NOMO-1 (cell line): ENCODE measurements around the gene SYT1.
"Not testable (repeated sequence)": the region's sequence is repeated elsewhere in the genome, so short reads cannot be mapped to it uniquely, and the experiment has no call there.

Source experiments
- DNase-seq, 2 experiments: peaks; one replicate each; lab custom pipeline; 2025; ENCODE audit not compliant: unreplicated experiment in 2 of 2; lab: John Stamatoyannopoulos, UW

Gene SYT1

GRCh38 chr12:79423560-79423959, 559.0 kb downstream of the SYT1 start:
- DNase-seq: no peak

DNA sequence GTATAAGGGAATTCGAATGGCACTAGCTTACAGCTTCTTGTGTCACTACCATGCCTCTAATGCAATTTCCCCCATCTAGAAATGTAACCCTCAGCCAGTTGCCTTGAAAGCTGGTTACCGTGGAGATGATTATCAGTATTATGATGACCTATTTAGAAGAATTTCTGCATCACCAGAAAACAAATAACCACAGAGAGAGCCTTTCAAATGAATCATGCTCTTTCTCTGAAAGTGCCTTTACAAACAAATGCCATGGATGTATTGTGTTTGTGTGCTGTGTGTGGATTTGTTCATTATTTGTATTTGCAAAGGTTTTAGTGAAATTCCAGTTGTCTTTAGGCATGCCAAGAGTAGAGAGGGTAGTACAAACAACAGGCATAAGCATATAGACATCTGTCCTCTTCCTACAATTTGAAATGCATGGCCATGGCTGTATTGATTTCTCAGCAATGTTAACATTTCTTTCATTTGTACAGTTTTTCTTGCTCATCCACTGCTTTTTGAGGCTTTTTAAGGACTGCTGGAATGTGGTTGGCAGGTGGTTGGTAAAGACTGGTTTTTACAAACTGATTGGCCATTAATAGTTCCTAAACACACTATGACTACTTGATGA, 559.6 kb downstream of the SYT1 start:
- DNase-seq: no peak

- DNase-seq: no peak
Observed at GRCh38 chr12:79426121-79426520, 561.5 kb downstream of the SYT1 start.

DNA sequence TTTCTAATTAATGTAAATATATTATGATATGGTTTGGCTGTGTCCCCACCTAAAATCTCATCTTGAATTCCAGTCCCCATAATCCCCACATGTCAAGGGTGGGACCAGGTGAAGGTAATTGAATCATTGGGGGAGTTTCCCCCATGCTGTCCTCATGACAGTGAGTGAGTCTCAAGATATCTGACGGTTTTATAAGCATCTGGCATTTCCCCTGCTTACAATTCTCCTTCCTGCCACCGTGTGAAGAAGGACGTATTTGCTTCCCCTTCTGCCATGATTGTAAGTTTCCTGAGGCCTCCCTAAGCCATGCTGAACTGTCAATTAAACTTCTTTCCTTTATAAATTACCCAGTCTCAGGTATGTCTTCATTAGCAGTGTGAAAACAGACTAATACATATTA, 562.2 kb downstream of the SYT1 start:
- DNase-seq: not testable (repeated sequence)

DNA sequence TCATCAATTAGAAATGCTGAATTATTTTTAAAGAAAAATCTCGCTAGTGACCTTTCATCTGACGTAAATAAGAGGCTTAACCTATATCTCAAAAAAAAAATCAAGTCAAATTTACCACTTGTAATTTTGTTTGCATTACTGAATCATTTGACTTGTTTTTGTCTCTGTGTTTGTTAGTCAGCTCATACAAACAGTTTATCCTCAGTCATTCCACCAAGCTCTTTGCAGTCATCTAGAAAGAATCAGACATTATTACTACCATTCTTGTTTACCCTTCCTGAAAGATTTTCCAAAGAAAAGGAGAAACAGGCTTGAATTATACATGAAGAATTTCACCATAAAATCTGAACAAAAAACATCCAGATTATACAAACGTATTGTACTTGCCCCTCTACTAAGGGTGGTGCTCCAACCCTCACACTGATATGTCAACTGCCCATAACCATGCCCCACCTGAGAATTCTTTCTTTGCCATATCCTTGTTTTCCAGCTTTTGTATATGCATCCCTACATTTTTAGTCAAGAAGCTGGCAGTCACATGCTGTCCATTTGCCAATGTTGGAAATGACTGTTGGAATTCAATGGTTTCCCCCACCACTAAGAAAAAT, 569.0 kb downstream of the SYT1 start:
- DNase-seq: no peak

- DNase-seq: no peak
Observed at GRCh38 chr12:79434561-79434960, 570.0 kb downstream of the SYT1 start.

GRCh38 chr12:79435742-79436141, 571.2 kb downstream of the SYT1 start:
- no peak for DNase-seq

- no peak for DNase-seq
Observed at GRCh38 chr12:79438480-79439174, 574.1 kb downstream of the SYT1 start.

GRCh38 chr12:79439175-79439825, 574.7 kb downstream of the SYT1 start:
- DNase-seq: no peak

DNA sequence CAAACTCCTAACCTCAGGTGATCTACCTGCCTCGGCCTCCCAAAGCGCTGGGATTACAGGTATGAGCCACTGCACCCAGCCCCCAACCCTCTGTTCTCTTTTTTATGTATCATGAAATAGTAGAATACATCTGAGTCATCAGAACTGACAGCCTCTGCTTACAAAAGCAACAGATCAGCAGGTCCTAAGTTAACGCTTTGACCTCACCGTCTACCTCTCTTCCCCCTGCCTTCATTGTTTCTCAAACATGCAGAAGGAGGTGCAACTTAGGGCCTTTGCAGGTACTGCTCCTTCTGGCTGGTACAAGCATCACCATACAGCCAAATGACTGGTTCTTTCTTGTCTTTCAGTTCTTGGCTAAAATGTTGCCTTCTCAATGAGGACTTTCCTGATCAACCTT, 577.0 kb downstream of the SYT1 start:
- no peak for DNase-seq

DNA sequence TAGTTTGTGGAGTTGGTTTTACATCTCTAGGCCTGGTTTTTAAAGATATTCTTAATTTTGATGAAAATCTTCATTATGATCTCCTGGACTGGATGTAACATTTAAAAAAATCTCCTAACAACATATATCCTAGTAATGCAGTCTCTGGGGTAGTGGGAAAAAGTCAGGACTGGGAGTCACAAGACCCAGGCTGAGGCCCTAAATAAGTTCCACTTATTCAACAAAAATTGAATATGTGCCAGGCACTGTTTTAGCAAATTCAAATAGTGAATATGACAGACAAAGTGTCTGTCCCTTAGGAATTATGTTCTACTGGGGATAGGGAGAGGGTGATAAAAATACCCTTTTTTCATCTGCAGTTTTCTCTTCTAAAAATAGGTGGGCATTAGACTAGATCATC, 577.8 kb downstream of the SYT1 start:
- DNase-seq: no peak

DNA sequence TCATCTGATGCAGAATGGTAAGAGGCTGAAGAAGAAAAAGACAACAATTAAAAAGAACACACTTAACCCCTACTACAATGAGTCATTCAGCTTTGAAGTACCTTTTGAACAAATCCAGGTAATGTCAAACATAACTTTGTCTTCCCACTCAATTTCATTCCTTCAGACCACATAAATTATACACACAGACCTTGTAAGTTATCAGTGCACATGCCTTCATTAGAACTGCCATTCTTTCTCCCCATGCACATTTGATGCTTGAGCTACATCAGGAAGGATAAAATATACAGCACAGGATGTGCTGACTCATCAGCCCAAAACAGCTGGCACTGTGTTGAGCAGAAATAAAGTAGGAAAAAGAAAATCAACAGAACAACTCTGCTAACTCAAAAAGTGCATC, 579.5 kb downstream of the SYT1 start:
- no peak for DNase-seq

GRCh38 chr12:79448816-79449215, 584.2 kb downstream of the SYT1 start:
- no peak for DNase-seq

DNA sequence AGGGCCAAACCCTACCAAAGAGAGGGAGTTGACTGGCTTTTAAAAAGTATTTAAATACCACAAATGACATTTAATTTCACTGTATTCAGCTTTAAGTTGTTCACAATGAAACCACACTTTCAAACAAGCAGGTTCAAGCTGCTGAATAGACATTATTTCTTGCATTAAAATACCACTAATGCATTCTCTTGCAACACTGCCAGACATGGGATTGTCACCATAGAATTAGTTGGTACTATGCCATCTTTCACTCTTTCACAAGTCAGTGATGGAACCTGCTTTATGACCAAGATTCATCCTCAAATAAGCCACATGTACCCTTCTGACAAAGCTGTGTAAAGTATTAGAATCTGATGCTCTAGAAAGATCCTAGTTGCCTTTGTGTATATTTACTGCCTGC, 586.8 kb downstream of the SYT1 start:
- no peak for DNase-seq

DNA sequence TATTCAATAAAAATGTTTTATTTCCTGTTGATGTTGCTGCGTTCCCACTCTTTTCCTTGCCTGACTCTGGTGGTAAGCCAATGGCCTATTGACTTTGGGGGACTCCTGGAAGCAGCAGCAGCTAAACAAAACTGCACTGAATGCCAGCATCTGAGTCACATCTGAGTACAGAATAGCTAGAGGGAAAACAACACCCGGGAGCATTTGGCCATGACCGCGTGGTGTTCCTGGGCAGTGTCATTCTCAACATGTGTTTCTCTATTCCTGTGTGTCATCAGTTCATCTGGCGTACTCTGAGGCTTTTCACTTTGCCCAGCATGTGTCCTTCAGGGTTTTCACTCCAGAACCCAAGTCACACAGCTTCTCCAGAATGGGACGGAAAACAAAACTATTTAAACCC, 587.4 kb downstream of the SYT1 start:
- no peak for DNase-seq

GRCh38 chr12:79452906-79453305, 588.3 kb downstream of the SYT1 start:
- DNase-seq: peak; percentile 24 to 45

- DNase-seq: no peak
Observed at GRCh38 chr12:79453820-79454219, 589.2 kb downstream of the SYT1 start.

GRCh38 chr12:79454338-79454843, 589.8 kb downstream of the SYT1 start:
- DNase-seq: no peak

DNA sequence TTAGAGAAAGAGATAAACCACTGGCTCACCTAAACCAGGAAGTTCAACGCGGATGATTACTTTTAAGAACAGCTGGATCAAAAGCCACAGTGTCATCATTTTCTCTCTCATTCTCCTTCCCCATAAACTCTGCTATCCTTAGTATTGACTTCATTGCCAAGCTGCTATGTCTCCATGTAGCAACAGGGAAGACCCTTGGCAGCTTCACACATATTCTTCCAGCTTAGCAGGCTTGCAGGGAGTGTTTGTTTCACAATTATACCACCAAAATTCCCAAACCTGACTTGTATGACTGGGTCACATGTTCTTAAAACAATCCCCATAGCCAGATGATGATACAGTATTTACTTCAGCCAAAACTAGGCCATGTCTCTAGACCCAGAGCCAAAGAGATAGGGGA, 590.7 kb downstream of the SYT1 start:
- no peak for DNase-seq

DNA sequence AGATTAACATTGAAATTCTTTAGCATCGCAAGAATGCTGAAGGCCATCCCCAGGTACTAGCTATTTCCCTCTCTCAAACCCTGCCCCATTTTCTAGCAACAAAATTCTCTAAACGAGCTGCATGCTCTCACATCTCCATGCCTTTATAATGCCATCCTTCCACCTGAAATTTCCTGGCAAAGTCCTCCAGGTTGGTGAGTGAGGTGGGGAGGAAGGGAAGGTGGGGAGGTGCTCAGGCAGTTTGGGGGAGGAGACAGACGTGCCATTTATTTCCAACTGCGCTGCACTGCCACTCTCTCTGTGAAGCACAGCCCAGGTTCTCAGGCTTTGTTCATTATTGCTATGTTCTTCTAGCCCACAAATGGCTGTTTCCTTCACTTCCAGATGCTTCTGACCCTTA, 617.7 kb downstream of the SYT1 start:
- no peak for DNase-seq

DNA sequence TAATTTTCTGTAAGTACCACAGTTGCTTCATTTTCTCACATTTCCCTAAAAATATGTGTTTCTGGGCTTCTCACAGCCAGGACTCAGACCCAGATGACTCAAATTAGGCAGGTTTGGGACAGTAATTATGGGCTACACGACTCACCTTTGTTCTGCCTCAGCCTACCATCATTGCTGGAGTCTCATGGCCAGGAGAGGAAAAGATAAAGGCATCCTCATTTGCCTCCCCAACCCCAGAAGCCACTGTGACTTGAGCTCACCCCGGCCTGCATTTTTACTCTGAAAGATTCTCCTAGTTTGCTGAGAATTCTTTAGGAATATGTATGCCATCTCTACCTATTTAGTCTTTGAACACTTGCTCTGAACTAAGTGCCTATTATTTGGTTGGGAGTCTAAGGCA, 618.3 kb downstream of the SYT1 start:
- no peak for DNase-seq

DNA sequence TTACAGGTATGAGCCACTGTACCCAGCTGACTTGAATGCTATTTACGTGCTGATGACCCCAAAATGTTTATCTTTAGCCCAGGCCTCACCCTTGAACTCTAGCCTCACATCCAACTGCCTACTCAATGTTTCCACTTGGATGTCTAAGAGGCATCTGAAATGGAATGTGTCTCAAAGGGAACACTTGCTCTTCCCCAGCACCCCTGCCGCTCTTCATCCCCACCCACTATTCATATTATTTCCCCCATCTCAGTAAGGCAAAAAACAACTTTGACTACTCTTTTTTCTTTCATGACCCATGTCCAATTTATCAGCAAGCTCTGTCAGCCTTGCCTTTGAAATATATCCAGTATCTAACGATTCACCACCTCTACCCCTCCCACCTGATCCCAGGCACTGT, 621.6 kb downstream of the SYT1 start:
- no peak for DNase-seq
